Mesenteric fat pad (tissue), 1 donor: Measurements from ENCODE around the gene TMEM26. TPM values are rescaled to one million over a fixed set of nuclear protein-coding genes. Genes with fewer than 3 reads are reported as not detected.
"Not testable (repeated sequence)": the region's sequence is repeated elsewhere in the genome, so short reads cannot be mapped to it uniquely, and the experiment has no call there.

Source experiments
- DNase-seq: peaks from one replicate; pipeline ENCODE4 v3.0.0-alpha.2; 2020; ENCODE audit warnings: low spot score
- total RNA-seq: library from RNA; stranded (reverse); fragmentation: NEBNext Ultra II Directional; extraction: Animal tissue kit (Norgen Biotek cat#: 25700); gene quantifications from one replicate; pipeline ENCODE4 v1.2.1, GENCODE V29; 2021
- donor health status: DM: yes; HTN: yes; CAD: no.

The TMEM26 gene
- total RNA-seq, 1 donor from 2014 or later: 1.4 TPM

DNA sequence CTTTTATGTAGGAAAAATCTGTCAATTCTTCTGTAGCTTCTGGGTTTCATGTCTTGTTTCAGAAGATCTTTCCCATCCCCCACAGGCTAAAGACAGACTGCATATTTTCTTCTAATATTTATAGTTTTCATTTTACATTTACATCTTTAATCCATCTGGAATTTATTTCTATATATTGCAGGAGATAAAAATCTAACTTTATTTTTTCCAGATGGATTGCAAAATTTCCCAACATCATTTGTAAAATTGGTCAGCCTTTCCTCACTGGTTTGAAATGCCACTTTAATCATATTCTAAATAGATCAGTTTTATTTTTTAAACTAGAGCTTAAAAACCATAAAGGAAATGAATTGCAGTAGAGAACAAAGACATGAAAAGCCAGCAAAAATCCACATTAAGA, 46.9 kb downstream of the TMEM26 start:
- DNase-seq: no peak

DNA sequence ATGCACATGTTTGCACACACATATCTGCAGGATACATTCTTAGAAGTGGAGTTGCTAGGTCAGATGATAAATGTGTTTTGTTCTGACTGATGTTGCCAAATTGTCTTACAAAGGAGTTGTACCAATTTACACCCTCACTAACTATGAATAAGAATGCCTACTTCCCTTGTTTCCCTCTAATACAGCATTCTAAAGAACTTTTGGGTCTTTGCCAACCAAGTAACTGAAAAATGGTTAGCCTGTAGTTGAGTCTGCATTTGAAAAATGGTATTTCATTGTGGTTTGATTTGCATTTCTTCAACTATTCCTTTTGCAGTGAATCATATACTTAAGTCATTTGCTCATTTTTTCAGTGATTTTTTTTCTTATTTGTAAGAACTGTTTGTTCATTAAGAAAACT, 48.4 kb downstream of the TMEM26 start:
- no peak for DNase-seq

DNA sequence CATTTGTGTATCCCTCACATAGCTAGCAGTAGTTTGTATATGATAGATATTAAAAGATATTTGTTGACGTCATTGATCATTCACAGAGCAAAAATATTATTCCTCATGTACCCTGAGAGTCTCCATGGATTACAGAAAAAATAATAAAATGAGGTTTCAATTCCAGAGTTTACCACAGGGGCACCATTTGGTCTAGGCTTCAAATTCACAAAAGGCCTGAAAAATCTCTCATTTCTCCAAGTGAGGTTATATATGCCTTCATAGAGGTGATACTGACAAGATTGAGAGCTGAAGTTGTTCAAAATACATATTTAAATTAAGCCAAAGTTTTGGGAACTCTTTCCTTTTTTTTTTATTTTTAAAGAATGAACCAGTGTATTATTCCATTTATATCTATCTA, 52.7 kb downstream of the TMEM26 start:
- no peak for DNase-seq

DNA sequence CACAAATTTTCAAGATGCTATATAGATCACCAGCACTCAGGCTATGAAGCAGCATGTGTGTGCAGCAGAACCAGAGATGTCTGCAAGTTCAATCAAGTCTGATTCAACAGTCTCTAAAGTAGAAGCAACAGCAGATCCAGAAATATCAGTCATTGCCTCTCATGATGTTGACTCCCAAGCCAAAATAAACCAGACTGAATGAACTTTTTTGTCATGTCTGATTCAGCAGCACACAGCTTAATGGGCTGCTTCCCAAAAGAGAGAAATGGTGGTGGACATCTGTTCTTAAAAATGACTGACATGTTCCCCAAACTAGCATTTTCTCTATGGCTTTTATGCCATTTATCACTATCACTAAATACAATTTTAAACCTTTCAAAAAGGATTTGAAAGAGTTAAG, 53.8 kb downstream of the TMEM26 start:
- no peak for DNase-seq

DNA sequence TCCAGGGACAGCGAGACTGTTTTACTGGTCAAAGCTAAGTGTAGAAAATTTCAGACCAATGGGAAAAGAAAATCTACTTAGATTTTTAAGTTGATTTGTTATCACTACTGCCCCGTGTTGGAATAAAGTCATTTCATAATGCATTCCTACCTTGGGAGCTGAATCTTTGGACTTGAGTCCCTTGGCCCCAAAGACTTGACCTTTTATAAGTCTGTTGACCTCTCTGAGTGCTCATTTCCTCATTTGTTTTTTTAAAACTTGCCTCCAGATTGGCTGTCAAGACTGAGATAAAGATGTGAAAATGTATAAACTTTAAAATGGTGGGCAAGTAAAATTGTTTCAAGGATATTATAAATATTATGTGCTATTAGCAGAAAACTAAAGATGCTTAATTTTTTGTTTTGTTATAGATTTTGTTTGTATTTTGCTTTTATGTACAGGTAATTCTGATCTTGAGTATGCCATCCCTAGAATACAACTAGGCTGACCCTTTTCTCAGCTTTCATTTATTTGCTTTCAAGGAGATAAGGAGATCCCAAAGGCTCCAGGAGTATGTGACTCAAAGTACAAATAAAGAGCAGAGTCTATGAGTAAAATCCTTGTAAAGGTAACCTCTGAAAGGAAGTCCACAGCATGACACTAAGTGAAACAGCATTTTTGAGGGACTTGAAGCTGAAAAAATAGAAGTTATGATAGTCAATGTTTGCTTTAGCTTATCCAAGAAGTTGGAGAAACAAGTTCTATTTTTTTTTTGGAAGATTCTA, 54.6 kb downstream of the TMEM26 start:
- DNase-seq: no peak

DNA sequence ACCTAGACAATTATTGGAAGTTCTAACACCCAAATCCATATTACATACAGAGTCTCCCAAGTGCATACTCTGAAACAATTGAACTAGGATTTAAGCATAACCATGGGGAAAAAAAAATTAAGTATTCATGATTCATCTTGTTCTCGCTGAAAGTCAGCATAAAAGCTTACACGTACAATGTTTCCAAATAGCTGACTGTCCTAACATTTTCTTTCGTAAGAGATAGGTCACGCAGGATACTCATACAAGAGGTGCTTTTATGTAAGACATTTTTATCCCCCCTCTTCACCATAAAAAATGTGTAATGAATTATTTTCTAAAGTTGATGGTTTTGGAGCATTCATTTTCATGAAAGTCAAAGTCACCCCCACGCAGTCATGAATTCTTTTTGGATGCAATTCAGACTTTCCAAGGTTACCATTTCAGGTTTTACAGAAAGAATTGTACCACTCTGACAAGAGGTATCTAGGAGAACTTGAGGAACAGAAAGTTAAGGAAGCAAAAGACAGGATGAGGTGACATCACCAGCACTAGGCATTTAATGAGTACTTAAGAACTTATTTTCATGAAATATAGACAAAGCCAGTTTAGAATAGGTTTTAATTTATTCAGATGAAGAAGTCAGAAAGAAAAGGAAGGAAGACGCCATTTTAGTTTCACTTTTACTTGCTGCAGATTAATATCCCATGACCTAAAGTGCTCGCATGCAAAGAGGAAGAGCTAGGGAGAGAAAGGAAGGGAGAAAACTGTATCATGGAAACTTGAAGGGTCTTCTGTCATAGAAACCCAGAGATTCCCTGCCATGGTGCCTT, 55.8 kb downstream of the TMEM26 start:
- DNase-seq: no peak

DNA sequence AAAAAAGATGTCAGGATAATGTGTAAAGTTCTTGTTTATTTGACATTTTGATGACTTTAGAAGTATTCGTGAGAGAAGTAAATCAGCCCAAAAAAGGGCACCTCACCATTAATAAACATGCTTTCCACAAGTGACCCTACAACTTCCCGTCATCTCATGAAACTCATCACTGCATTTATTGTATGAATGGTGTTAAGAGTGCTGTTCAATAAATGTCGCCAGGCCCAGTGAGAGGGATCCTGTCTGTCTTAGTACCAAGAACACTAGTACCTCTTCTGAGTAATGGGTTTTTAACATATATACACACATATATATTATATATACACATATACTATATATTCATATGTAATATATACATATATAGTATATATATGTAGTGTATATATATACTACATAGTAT, 61.9 kb downstream of the TMEM26 start:
- no peak for DNase-seq

DNA sequence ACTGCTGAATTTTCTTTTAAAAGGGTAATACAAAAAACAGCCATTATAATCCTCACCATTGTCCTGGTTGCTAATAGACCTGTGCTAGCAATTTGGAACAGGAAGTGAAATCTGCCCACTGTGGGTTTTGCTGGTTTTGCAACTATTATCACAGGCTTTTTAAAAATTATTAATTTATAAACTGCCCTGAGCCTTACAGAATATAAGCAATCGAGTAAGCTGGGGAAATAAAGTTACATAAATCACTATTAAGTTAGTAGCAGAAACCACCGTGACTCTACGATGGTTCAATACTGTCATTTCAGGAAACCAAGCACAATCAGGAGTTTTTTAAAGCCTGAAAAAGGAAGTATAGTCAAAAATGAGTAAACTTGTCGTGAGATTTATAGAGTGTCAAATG, 62.3 kb downstream of the TMEM26 start:
- DNase-seq: no peak

DNA sequence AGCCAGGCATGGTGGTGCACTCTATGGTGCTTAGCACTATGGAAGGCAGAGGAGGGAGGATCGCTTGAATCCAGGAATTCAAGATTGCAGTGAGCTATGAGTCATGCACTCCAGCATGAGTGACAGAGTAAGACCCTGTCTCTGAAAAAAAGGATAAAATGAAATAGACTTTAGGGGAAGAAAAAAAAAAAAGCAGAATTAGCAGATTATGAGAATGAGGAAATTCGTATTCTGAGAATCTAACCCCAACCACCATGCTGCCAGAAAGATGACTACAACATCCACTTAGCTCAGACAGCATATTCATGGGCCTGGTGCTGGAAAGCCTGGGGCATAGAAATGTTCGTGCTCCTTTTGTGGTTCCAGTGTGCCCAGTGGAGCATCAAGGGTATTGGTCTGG, 63.3 kb downstream of the TMEM26 start:
- DNase-seq: no peak

DNA sequence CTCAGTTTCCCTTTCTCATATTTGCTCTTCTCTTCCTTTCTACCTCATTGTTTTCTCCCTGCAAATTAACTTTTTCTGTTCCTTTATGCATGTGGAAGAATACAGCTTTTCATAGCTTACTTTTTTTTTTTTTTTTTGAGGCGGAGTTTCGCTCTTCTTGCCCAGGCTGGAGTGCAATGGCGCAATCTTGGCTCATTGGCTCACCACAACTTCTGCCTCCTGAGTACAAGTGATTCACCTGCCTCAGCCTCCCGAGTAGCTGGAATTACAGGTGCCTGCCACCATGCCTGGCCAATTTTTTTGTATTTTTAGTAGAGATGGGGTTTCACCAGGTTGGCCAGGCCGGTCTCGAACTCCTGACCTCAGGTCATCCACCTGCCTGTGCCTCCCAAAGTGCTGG, 64.2 kb downstream of the TMEM26 start:
- DNase-seq: not testable (repeated sequence)

DNA sequence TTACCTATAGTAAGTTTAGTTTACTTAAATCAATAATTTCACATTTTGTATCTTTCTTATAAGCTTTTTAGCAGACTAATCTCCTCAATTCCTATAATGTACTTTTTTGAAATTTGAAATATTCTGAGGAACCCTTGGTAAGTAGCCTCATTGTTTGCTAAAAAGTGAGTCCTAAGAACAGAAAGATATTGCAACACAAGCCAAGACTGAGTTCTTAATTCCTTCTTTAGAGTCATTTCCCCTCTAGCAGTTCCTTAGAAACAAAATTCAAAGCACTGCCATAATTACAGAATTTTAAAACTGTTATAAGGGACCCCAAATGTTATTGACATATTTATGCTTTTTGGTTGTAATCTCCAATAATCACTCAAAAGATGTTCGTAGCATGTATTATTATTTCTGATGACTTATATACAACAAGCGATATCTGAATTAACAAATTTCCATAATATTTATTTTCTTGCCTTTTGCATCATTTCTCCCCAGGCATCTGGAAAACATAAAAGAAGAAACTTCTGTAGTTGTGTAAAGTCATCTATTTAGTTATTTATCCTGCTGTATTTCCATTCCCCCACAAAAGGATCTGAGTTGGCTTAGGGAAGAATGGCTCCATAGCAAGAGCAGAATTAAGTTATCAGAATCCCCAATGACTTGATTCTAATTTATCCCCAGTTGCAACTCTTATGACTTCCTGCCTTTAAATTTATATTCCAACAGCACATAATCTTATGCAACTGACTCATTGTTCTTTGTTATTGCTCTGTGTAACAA, 67.8 kb downstream of the TMEM26 start:
- no peak for DNase-seq

DNA sequence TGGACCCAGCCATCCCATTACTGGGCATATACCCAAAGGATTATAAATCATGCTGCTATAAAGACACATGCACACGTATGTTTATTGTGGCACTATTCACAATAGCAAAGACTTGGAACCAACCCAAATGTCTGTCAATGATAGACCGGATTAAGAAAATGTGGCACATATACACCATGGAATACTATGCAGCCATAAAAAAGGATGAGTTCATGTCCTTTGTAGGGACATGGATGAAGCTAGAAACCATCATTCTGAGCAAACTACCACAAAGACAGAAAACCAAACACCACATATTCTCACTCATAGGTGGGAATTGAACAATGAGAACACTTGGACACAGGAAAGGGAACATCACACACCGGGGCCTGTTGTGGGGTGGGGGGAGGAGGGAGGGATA, 72.0 kb downstream of the TMEM26 start:
- not testable (repeated sequence) for DNase-seq

DNA sequence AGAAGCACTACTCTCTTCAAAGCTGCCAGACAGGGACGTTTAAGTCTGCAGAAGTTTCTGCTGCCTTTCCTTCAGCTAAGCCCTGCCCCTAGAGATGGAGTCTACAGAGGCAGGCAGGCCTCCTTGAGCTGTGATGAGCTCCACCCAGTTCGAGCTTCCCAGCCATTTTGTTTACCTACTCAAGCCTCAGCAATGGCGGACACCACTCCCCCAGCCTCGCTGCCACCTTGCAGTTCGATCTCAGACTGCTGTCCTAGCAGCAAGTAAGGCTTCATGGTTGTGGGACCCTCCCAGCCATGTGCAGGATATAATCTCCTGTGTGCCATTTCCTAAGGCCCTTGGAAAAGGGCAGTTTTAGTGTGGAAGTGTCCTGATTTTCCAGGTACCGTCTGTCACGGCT, 74.3 kb downstream of the TMEM26 start:
- DNase-seq: no peak

DNA sequence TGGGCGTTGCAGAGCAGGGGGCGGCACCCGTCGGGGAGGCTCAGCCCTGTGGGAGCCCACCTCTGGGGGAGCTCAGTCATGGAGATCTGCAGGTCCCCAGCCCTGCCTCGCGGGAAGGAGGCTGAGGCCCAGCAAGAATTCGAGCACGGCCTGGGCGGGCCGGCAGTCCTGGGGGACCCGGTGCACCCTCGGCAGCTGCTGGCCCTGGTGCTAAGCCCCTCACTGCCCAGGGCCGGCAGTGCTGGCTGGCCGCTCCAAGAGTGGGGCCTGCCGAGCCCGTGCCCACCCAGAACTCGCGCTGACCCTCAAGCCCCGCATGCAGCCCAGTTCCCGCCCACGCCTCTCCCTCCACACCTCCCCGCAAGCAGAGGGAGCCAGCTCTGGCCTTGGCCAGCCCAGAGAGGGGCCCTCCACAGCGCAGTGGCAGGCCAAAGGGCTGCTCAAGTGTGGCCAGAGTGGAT, 76.2 kb downstream of the TMEM26 start:
- no peak for DNase-seq

DNA sequence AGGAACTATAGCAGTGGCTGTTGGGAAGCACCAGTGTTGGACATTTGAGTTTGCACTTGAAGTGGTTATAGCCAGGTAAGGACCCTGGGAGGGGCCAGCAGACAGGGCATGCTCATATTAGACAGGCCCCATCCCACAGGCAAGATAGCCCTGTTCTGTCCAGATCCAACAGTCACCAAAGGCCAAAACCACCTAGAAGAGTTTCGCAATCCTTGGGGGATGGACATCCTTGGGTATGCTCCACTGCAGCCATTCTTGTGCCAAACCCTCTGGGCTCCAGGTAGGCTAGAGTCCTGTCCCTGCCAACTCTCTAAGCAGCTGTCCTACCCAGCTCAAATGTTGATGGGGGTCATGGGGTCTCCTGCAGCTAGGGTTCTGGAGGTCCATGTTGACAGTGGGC, 76.8 kb downstream of the TMEM26 start:
- no peak for DNase-seq

DNA sequence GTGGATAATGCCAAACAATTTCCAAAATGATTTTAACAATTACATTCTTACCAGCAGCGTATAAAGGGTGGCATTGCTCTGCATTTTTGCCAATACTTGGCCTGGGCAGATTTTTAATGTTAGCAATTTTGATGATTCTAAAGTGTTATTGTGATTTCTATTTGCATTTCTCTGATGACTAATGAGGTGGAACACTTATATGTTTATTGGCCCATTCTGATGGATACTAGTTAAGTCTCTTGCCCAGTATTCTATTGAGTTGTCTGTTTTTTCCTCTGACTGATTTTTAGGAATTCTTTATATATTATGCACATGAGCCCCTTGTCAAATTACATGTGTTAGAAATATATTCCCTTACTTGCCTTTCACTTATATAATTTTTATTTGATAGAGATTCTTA, 86.8 kb downstream of the TMEM26 start:
- DNase-seq: no peak

DNA sequence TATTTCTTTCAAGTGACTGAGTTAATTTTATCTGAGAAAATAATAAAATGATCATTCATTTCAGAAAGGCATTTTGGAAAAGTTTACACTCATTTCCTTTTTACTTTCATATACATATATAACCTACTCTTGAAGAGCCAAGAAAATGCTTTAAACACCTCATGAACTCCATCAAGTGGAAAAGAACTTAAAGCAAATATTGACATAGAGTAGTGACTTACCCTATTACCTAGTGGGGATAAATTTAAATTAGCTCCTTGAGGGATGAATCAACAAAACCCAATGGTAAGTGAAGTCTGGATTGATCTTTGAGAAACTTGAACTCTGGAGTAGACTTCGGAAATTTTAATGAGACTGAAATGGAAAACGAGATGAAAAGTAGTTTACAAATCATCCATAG, 88.6 kb downstream of the TMEM26 start:
- no peak for DNase-seq

DNA sequence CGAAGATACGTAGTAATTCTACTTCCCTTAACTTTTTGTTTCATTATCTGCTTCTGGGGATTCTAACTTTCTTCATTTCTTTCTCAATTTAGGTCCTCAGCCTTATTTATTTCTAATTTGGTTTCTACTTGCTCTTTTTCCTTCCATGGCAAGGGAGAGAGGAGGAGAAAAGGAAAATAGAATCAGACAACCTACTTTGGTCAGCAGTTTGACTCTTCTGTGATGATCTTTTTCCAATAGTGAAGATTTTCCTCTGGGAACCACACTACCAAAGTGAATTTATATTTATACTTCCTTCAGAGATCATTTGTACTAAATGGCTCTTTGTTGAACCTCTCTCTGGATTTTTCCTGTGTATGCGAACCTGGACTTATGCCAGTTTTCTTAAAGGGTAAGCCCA, 90.2 kb downstream of the TMEM26 start:
- no peak for DNase-seq

DNA sequence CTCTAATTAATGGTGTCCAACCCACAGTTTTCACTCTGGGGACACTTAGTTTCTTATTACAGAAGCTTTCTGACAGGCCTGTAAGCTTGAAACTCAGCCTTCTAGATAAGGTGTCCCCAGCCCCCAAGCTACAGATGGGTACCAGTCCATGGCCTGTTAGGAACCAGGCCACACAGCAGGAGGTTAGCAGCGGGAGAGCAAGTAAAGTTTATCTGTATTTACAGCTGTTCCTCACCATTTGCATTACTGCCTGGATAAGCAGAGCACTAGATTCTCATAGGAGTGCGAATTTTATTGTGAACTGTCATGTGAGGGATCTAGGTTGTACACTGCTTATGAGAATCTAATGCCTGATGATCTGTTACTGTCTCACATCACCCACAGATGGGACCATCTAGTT, 93.7 kb downstream of the TMEM26 start:
- no peak for DNase-seq

DNA sequence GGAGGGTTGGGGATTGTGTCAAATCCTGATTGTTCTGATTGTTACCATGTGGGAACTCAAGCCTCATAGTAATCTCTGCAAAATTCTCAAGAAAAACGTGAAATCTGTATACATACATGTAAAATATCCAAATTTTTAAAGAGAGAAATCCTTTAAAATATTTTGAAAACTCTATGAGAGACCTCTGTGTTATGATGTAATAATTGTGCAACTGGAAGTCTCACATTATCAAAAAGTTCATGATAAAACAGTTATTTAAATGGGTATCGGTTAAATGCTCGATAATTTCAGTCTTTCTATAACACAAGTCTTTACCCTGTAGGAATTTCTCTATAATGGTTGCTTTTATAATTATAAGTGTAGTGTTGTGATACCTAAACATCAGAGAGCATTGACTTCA, 95.5 kb downstream of the TMEM26 start:
- DNase-seq: no peak
